GM12865 (cell line): ENCODE data around the gene ALG14.
A peak's percentile ranks its signal among the peaks of the same experiment; 100 is the strongest.

Experiments used
- DNase-seq: peaks from one replicate; pipeline ENCODE4 v3.0.0; 2010; ENCODE audit warnings: low read depth
- H3K4me3 ChIP-seq: 2 replicates; pipeline ENCODE4 v1.5.1; 2011; ENCODE audit warnings: mild to moderate bottlenecking, low read depth, low read length, control low read depth
- TF ChIP-seq, protein P1 (sequence below): IDR thresholded peaks from 2 replicates; pipeline ENCODE4 v1.5.1; 2011; ENCODE audit warnings: low read length, control low read depth, low read depth, inconsistent platforms; ENCODE audit not compliant: insufficient read depth; ENCODE audit errors: missing control alignments

Gene ALG14, protein sequence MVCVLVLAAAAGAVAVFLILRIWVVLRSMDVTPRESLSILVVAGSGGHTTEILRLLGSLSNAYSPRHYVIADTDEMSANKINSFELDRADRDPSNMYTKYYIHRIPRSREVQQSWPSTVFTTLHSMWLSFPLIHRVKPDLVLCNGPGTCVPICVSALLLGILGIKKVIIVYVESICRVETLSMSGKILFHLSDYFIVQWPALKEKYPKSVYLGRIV

DNA sequence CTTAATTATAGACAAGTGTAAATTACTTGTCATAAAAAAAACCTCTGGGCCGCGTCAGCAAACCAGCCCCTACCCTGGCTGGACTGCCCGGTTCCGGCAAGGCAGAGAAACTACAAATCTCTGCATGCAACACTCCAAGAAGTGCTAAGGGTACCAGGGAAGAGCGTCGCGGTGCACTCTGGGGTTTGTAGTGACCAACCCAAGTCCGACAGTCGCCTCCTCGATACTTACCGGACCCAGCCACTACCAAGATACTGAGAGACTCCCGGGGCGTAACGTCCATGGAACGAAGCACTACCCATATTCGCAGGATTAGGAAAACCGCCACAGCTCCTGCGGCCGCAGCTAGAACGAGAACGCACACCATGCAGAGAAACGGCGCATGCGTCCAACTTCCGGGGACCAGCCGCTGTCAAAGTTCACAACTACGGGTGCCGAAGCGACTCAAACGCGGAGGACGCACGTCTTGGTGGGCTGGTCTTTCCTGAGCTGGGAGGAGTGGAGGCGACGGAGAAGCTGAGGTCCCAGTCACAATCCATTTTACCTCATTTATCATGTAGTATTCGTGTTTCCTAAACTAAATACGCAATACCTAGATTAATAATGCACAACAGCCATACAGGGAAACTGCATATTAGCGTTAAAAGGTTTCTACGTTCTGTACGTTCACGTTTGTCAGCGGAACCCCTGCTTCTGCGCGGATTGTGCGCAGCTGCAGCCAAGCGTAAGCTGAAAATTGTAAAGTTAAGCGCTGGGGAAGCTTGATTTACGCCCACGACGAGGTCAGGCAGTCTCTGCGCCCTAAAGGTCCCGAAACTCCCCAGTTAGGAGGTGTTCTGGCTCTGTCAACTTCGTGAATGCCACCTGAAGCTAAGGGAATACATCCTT lies at the start of gene ALG14:
TSS of gene ALG14 (minus strand) at position 420 of the 888 bp plus-strand sequence. CDS start at position 367, 53 bp downstream.
- TF ChIP-seq, protein P1, sequence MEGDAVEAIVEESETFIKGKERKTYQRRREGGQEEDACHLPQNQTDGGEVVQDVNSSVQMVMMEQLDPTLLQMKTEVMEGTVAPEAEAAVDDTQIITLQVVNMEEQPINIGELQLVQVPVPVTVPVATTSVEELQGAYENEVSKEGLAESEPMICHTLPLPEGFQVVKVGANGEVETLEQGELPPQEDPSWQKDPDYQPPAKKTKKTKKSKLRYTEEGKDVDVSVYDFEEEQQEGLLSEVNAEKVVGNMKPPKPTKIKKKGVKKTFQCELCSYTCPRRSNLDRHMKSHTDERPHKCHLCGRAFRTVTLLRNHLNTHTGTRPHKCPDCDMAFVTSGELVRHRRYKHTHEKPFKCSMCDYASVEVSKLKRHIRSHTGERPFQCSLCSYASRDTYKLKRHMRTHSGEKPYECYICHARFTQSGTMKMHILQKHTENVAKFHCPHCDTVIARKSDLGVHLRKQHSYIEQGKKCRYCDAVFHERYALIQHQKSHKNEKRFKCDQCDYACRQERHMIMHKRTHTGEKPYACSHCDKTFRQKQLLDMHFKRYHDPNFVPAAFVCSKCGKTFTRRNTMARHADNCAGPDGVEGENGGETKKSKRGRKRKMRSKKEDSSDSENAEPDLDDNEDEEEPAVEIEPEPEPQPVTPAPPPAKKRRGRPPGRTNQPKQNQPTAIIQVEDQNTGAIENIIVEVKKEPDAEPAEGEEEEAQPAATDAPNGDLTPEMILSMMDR = no peak
- peak; percentile 96 for DNase-seq
- peak within 1 kb of the TSS; percentile 80 for H3K4me3 ChIP-seq

GRCh38 chr1:95122151-95122697 lies 49.5 kb upstream of the ALG14 start:
- no peak for DNase-seq
- TF ChIP-seq, protein P1 = no peak
- H3K4me3 ChIP-seq = no peak overlapping the region

DNA sequence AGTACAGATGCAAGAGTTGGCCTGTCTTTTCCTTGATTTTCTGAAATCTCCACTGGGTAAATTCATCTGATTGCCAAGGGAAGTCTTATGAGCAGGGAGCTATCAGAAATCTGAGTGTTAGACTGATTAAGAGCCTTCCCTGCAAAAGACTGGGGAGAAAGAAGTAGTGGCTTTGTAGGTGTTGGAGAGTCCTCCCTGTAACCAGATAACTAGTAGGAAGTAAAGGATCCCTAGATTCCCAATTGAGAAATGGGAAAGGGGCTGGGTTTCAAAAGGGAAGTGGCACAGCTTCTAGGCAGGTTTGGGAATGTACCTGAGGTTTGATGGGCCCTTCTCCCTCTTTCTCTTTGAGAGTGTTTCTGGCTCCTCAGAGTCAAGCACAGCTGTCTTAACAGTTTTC lies 46.5 kb upstream of the ALG14 start:
- TF ChIP-seq, protein P1 = no peak
- no peak overlapping the region for H3K4me3 ChIP-seq
- no peak for DNase-seq

- TF ChIP-seq, protein P1 = no peak
- no peak for DNase-seq
- no peak overlapping the region for H3K4me3 ChIP-seq
Measured at GRCh38 chr1:95118710-95119109, 46.0 kb upstream of the ALG14 start.

GRCh38 chr1:95118067-95118499 lies 45.3 kb upstream of the ALG14 start:
- H3K4me3 ChIP-seq = no peak overlapping the region; the same call in none of the 2 replicates
- TF ChIP-seq, protein P1 = no peak
- DNase-seq = peak; percentile 21

DNA sequence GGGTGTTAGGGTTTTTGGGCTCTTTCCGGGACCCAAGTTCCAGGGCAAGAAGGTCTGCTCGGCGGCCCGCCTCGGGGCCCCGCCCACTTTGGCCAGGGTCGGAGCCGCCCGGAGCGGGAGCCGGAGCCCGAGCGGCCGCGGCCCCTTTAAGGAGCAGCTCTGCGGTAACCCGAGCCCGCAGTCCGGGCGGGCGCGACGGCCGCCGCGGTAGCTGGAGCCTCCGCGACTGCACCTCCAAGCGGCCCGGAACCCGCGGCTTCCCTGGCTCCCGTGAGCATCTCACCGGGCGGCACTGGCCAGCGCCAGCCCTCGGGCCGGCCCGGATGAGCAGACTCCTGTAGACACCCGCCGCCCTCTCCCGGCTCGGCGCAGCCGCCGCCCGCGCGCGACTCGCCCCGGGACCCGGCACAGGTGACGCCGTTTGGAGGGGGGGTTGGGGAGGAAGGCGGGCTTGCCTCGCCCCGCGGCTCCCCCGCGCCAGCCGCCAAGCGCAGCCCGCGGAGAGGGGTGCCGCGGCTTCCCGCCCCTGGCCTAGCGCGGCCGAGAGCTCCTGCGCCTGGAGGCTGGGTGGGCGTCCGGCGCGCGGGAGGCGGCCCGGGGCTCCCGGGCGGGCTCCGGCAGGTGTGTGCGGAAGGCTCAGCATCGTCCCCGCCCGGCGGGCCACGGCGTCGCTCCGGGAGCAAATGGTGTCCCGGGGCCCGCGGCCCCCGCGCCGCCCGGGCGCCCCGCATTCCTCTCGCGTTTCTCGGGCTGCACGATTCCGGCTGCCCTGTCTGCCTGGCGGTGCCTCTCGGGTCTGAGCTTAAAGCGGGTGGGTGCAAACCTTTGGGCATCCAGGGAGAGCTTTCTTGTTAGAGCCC lies 44.7 kb upstream of the ALG14 start, which contains the start of gene TLCD4:
TSS of gene TLCD4 (plus strand) at position 149 of the 860 bp plus-strand sequence. CDS start 26,547 bp downstream, outside the sequence.
- H3K4me3 ChIP-seq = peak within 1 kb of the TSS; percentile 76
- DNase-seq = peak; percentile 27
- TF ChIP-seq, protein P1 = no peak
